GM10266 (cell line): Measurements from ENCODE around the gene SVOPL.
"Not testable (repeated sequence)": the region's sequence is repeated elsewhere in the genome, so short reads cannot be mapped to it uniquely, and the experiment has no call there.

Experiments
- DNase-seq: peaks from one replicate; pipeline ENCODE4 v3.0.0; 2012; ENCODE audit errors: extremely low spot score
- TF ChIP-seq, protein P1 (sequence below): IDR thresholded peaks from 2 replicates; pipeline ENCODE4 v1.5.1; 2012; ENCODE audit warnings: mild to moderate bottlenecking, low read depth; ENCODE audit not compliant: control insufficient read depth, insufficient read depth; ENCODE audit errors: missing control alignments

The SVOPL gene

GRCh38 chr7:138701537-138701923 is 368 bp upstream of the SVOPL start:
- TF ChIP-seq, protein P1, sequence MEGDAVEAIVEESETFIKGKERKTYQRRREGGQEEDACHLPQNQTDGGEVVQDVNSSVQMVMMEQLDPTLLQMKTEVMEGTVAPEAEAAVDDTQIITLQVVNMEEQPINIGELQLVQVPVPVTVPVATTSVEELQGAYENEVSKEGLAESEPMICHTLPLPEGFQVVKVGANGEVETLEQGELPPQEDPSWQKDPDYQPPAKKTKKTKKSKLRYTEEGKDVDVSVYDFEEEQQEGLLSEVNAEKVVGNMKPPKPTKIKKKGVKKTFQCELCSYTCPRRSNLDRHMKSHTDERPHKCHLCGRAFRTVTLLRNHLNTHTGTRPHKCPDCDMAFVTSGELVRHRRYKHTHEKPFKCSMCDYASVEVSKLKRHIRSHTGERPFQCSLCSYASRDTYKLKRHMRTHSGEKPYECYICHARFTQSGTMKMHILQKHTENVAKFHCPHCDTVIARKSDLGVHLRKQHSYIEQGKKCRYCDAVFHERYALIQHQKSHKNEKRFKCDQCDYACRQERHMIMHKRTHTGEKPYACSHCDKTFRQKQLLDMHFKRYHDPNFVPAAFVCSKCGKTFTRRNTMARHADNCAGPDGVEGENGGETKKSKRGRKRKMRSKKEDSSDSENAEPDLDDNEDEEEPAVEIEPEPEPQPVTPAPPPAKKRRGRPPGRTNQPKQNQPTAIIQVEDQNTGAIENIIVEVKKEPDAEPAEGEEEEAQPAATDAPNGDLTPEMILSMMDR: no peak

GRCh38 chr7:138699661-138700060 is 1.5 kb downstream of the SVOPL start:
- TF ChIP-seq, protein P1: no peak

More at GRCh38 chr7:138701537-138701923, 368 bp upstream of the SVOPL start:
- no peak for DNase-seq

DNA sequence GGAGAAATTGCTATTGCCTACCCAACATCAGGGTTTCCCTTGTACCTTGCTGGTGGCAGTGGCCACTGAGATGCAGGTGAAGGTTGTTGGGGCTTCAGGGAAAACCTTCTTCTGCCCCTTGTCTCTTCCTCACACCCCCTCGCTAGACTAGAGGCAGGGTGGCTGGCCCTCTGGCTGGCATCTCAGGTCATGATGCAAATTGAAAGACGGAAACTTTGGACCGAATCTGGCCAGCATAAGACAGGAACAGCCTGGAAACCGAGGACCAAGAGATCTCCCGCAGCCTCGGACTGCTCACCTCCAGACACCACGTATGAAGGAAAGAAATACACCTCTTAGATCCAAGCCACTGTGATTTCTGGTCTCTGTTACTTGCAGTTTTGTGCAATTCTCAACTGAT is 2.9 kb downstream of the SVOPL start:
- TF ChIP-seq, protein P1: no peak
- DNase-seq: no peak

More at GRCh38 chr7:138699661-138700060, 1.5 kb downstream of the SVOPL start:
- DNase-seq: no peak

DNA sequence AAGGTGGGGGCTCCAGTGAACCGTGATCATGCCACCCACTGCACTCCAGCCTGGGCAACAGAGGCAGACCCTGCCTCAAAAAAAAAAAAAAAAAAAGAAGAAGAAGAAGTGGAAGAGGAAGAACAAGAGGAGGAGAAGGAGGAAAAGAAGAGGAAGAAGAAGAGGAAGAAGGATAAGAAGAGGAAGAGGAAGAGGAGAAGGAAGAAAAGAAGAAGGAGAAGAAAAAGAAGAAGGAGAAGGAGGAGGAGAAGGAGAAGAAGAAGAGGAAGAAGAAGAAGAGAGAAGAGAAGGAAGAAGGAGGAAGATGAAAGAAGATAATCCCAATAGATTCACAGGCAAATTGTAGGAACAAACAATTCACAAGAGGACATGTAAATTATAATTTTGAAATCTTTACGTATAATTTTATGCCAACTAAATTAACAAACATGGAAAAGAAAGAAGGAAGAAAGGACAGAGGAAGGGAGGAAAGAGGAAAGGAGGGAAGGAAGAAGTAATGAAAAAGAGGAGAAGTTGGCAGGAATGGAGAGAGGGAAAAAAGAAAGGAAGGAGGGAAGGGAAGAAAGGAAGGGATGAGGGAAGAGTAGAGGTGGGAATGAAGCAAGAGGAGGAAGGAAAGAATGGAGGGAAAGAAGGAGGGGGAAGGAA is 3.5 kb downstream of the SVOPL start:
- TF ChIP-seq, protein P1: no peak
- no peak for DNase-seq

DNA sequence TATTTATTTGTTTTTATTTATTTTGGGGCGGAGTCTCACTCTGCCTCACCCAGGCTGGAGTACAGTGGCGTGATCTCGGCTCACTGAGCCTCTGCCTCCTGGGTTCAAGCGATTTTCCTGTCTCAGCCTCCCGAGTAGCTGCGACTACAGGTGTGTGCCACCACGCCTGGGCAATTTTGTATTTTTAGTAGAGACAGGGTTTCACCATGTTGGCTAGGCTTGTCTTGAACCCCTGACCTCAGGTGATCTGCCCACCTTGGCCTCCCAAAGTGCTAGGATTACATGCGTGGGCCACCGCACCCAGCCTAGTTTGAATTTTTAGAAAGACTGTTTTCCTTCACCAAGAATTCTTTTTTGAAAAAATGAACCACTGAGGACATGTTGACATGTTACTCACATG is 5.4 kb downstream of the SVOPL start:
- DNase-seq: not testable (repeated sequence)

DNA sequence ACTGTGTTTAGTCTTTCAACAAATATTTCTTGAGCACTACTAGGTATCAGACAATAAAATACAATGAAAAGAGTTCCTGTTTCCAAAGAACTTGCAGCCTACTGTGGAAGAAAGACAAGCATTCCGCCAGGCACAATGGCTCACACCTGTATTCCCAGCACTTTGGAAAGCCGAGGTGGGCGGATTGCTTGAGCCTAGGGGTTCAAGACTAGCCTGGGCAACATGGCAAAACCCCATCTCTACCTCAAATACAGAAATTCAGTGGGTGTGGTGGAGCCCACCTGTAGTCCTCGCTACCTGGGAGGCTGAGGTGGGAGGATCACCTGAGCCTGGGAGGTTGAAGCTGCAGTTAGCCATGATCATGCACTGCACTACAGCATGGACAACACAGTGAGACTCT is 6.1 kb downstream of the SVOPL start:
- DNase-seq: no peak
- TF ChIP-seq, protein P1: no peak

DNA sequence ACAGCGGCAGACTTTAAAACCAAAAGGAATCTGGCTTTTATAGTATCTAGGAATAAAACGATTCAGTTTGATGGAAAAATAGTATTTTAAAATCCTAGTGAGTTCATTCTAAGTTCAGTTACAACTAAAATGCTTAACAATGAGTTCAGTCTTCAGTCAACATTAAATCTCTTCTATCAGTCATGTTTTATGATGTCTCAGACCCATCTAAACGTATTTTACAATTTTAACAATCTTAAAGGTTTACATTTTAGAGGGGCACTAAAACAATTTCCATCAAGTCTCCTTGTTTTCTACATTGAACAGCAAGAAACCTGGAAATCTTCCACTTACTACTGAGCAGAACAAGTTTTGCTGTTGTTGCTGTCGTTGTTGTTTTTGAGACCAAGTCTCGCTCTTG is 10.0 kb downstream of the SVOPL start:
- TF ChIP-seq, protein P1: no peak
- DNase-seq: no peak

- DNase-seq: no peak
- TF ChIP-seq, protein P1: no peak
Measured at GRCh38 chr7:138690495-138690894, 10.7 kb downstream of the SVOPL start.

DNA sequence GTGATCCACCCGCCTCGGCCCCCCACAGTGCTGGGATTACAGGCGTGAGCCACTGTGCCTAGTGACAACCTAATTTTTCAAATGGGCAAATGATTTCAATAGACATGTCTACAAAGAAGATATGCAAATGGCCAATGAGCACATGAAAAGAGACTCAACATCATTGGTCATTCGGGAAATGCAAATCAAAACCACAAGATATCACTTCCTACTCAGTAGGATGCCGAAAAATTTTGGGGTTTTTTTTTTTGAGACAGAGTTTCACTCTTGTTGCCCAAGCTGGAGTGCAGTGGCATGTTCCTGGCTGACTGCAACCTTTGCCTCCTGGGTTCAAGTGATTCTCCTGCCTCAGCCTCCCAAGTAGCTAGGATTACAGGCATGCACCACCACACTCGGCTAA is 13.1 kb downstream of the SVOPL start:
- not testable (repeated sequence) for DNase-seq
